Esophagus muscularis mucosa (tissue), 3 donors: ENCODE results near the gene SLC9C1.

Experiments
- CTCF ChIP-seq, 3 experiments: fragments of 200-600 bp in 2 of 3; fragments of 450-650 bp in 1 of 3; sonication (generic) in 2 of 3; IDR thresholded peaks; one replicate each; pipeline ENCODE4 v1.5.1; 2017 to 2019; ENCODE audit warnings: antibody characterized with exemption in 3 of 3, mild to moderate bottlenecking in 2 of 3, moderate library complexity in 1 of 3
- POLR2A ChIP-seq: fragments of 450-650 bp; IDR thresholded peaks from one replicate; pipeline ENCODE4 v1.6.1; 2017; ENCODE audit warnings: antibody characterized with exemption, moderate library complexity, mild to moderate bottlenecking, low read depth

DNA sequence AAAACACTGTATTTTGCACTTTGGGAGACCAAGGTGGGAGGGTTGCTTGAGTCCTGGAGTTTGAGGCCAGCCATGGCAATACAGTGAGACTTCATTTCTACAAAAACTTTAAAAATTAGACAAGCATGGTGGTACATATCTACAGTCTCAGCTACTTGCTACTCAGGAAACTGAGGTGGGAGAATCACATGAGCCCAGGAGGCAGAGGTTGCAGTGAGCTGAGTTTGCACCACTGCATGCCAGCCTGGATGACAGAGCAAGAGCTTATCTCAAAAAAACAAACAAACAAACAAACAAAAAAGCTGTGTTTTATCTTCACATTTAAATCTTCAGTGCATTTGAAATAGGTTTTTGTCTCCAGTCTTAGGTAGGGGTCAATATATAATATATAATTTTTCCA lies 4.8 kb upstream of the SLC9C1 start:
- TF ChIP-seq CTCF (IDR thresholded peaks at IDR 0.05), result no peak
- TF ChIP-seq POLR2A, result no peak
